Stimulated activated CD4-positive, alpha-beta T cell treated with anti-CD3 and anti-CD28 coated beads, Interleukin-4, amount 100 ng/mL, for 48 hours (primary cell): Measurements from ENCODE around the gene SOD2.
"Not testable (repeated sequence)": the region's sequence is repeated elsewhere in the genome, so short reads cannot be mapped to it uniquely, and the experiment has no call there.

Experiments used
- DNase-seq, 2 donors: peaks; one replicate each; pipeline ENCODE4 v3.0.0-alpha.2; 2020; ENCODE audit warnings: low read depth in 2 of 2

Gene SOD2

GRCh38 chr6:159693128-159693893, at the start of gene SOD2:
SOD2 (minus strand) TSS chr6:159693241; CDS start chr6:159693167, 74 bp downstream.
- DNase-seq = peak; percentile 70 to 80

GRCh38 chr6:159742165-159742564, 49.1 kb upstream of the SOD2 start:
- DNase-seq = no peak

- DNase-seq = no peak
Observed at GRCh38 chr6:159739341-159739740, 46.3 kb upstream of the SOD2 start.

- DNase-seq = no peak
Observed at GRCh38 chr6:159736908-159737307, 43.9 kb upstream of the SOD2 start.

- not testable (repeated sequence) for DNase-seq
Observed at GRCh38 chr6:159733395-159733794, 40.4 kb upstream of the SOD2 start.

- DNase-seq = not testable (repeated sequence)
Observed at GRCh38 chr6:159732550-159732949, 39.5 kb upstream of the SOD2 start.

- DNase-seq = no peak
Observed at GRCh38 chr6:159730332-159730676, 37.3 kb upstream of the SOD2 start.

- DNase-seq = no peak
Observed at GRCh38 chr6:159729598-159730331, 36.7 kb upstream of the SOD2 start.

GRCh38 chr6:159728531-159728964, 35.5 kb upstream of the SOD2 start:
- DNase-seq = no peak

GRCh38 chr6:159727717-159728445, 34.8 kb upstream of the SOD2 start:
- DNase-seq = no peak

GRCh38 chr6:159726918-159727716, 34.1 kb upstream of the SOD2 start, which contains the start of gene WTAP:
WTAP (plus strand) TSS chr6:159727506; CDS start chr6:159736266, 8,760 bp downstream.
- peak; percentile 96 for DNase-seq

- no peak for DNase-seq
Observed at GRCh38 chr6:159726255-159726917, 33.3 kb upstream of the SOD2 start.

- not testable (repeated sequence) for DNase-seq
Observed at GRCh38 chr6:159725208-159725607, 32.2 kb upstream of the SOD2 start.

GRCh38 chr6:159724778-159725177, 31.7 kb upstream of the SOD2 start:
- DNase-seq = no peak

- DNase-seq = no peak
Observed at GRCh38 chr6:159723259-159723658, 30.2 kb upstream of the SOD2 start.

- DNase-seq = no peak
Observed at GRCh38 chr6:159722655-159723054, 29.6 kb upstream of the SOD2 start.

GRCh38 chr6:159721981-159722380, 28.9 kb upstream of the SOD2 start:
- not testable (repeated sequence) for DNase-seq

- DNase-seq = no peak
Observed at GRCh38 chr6:159720708-159721107, 27.7 kb upstream of the SOD2 start.

GRCh38 chr6:159719287-159719686, 26.2 kb upstream of the SOD2 start:
- no peak for DNase-seq

- no peak for DNase-seq
Observed at GRCh38 chr6:159718634-159719033, 25.6 kb upstream of the SOD2 start.
